Measurements from ENCODE around the gene NBAS. TPM values are rescaled to one million over a fixed set of nuclear protein-coding genes. Genes with fewer than 3 reads are reported as not detected.
"Not testable (repeated sequence)": the region's sequence is repeated elsewhere in the genome, so short reads cannot be mapped to it uniquely, and the experiment has no call there.

Gene NBAS
- polyA plus RNA-seq, 1 experiment: 35.6 TPM

DNA sequence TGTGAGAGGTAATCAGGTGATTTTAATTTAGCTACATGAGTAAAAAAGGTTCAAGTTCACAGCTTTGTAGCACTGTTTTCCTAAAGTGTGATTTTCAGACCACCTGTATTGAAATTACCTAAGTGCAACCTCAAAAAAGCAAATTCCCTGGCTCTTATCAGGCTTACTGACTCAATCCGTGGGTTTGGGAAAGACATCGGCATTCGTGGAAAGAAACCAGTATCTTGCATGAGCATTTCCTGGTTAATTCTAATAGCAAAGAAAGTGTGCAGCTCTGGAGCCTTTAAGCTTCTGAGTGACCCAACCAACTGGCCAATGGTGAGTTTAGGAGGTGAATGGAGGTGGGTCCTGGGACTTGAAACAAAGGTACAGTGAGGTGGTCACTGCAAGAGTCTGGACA is 300.9 kb downstream of the NBAS start:
- Histone ChIP-seq H3K27me3 (ENCODE audit: control insufficient read depth, insufficient read depth, low read length) (no peaks in the 10 kb centered on the region), H3K36me3 (ENCODE audit: control insufficient read depth, insufficient read depth, low read length) (no peaks in the 10 kb centered on the region), H3K4me3 (ENCODE audit: low read depth, low read length) (no peak overlapping the region)
- DNase-seq (ENCODE audit: low read depth): no peak
- TF ChIP-seq, protein P1, sequence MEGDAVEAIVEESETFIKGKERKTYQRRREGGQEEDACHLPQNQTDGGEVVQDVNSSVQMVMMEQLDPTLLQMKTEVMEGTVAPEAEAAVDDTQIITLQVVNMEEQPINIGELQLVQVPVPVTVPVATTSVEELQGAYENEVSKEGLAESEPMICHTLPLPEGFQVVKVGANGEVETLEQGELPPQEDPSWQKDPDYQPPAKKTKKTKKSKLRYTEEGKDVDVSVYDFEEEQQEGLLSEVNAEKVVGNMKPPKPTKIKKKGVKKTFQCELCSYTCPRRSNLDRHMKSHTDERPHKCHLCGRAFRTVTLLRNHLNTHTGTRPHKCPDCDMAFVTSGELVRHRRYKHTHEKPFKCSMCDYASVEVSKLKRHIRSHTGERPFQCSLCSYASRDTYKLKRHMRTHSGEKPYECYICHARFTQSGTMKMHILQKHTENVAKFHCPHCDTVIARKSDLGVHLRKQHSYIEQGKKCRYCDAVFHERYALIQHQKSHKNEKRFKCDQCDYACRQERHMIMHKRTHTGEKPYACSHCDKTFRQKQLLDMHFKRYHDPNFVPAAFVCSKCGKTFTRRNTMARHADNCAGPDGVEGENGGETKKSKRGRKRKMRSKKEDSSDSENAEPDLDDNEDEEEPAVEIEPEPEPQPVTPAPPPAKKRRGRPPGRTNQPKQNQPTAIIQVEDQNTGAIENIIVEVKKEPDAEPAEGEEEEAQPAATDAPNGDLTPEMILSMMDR (IDR thresholded peaks at IDR 0.05; ENCODE audit: insufficient read depth, low read depth, low read length): no peak
- ChIA-PET POLR2A (no interaction called here), CTCF (interaction anchor here (1.1 kb wide), 1 partner anchor 34 kb away, joined by 4 read pairs; no protein-coding TSS in a partner anchor)

DNA sequence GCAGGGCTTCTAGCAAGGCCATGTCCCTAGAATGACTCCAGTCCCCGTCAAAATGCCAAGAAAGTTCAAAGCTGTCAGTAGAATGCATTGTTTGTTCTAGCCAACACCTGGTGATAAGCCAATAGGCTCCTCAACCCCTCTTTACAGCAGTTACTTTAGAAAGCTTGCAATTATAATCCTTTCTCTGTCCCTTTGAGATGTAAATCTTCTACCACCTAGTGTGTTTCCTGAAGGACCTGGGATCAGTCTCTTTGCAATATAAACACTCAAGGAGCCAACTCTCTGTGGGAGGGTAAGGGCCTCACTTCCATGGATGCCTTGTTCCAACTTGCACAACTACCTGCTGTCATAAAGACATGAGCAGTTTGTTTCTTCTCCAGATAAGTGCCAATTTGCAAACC is 301.8 kb downstream of the NBAS start:
- no peaks in the 10 kb centered on the region for H3K27me3 ChIP-seq (ENCODE audit: control insufficient read depth, insufficient read depth, low read length)
- H3K4me3 ChIP-seq (ENCODE audit: low read depth, low read length): no peak overlapping the region
- TF ChIP-seq, protein P1 (IDR thresholded peaks at IDR 0.05; ENCODE audit: insufficient read depth, low read depth, low read length): no peak
- POLR2A ChIA-PET: no interaction called here
- H3K36me3 ChIP-seq (ENCODE audit: control insufficient read depth, insufficient read depth, low read length): no peaks in the 10 kb centered on the region
- CTCF ChIA-PET: interaction anchor here (1.1 kb wide), 1 partner anchor 35 kb away, joined by 4 read pairs; no protein-coding TSS in a partner anchor
- no peak for DNase-seq (ENCODE audit: low read depth)

DNA sequence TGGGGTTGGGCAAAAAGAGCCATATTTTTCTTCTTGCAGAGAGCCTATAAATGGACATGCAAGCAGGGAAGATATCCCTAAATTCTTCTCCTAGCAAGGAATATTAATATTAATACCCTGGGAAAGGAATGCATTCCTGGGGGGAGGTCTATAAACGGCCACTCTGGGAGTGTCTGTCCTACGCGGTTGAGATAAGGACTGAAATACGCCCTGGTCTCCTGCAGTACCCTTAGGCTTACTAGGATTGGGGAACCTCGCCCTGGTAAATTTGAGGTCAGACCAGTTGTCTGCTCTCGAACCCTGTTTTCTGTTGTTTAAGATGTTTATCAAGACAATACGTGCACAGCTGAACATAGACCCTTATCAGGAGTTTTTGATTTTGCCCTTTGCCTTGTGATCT is 302.7 kb downstream of the NBAS start:
- POLR2A ChIA-PET; DNase-seq (ENCODE audit: low read depth); H3K36me3 ChIP-seq (ENCODE audit: control insufficient read depth, insufficient read depth, low read length); H3K4me3 ChIP-seq (ENCODE audit: low read depth, low read length); CTCF ChIA-PET; H3K27me3 ChIP-seq (ENCODE audit: control insufficient read depth, insufficient read depth, low read length): not testable (repeated sequence)

DNA sequence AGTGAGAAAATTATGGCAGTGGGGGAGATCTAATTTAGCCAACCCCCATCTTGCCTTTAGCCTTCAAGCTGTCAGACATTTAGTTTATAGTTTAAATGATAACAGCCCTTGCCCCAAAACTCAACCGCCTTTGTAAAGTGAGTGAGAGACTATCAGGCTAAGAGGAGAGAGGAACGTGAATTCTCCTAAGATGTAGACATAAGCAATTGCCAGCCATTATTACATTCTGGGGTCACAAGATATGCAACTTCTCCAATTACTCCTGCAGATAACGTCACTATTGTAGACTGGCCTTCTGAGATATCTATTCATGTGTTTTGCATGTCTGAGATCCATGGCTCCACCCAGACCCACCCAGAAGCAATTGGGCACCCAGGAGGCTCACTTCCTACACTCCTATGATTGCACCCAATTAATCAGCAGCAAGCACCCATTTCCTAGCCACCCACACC is 307.3 kb downstream of the NBAS start:
- DNase-seq (ENCODE audit: low read depth): no peak
- Histone ChIP-seq H3K4me3 (ENCODE audit: low read depth, low read length) (no peak overlapping the region), H3K36me3 (ENCODE audit: control insufficient read depth, insufficient read depth, low read length) (no peaks in the 10 kb centered on the region), H3K27me3 (ENCODE audit: control insufficient read depth, insufficient read depth, low read length) (no peaks in the 10 kb centered on the region)
- TF ChIP-seq, protein P1 (IDR thresholded peaks at IDR 0.05; ENCODE audit: insufficient read depth, low read depth, low read length): no peak
- CTCF ChIA-PET: no interaction called here
- POLR2A ChIA-PET: no interaction called here

DNA sequence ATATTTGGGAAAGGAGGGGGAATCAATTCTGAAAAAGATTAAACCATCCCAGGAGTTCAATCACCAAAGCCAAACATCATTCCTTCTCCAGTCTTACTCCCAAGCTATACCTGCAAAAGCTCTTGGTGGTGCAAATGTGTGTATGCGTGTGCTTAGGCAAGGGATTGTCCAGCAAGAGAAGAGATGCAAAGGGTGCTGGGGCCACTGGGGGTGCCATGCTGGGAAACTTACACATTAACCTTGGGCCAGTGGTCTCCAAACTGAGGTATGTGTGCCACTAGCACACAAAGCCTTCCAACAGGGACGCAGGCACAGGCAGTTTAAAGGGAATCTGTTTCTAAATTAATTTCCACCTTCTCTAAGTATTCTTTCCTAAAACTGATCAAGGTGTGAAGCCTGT is 307.9 kb downstream of the NBAS start:
- no peaks in the 10 kb centered on the region for H3K27me3 ChIP-seq (ENCODE audit: control insufficient read depth, insufficient read depth, low read length)
- DNase-seq (ENCODE audit: low read depth): no peak
- no peaks in the 10 kb centered on the region for H3K36me3 ChIP-seq (ENCODE audit: control insufficient read depth, insufficient read depth, low read length)
- TF ChIP-seq, protein P1 (IDR thresholded peaks at IDR 0.05; ENCODE audit: insufficient read depth, low read depth, low read length): no peak
- ChIA-PET CTCF (no interaction called here), POLR2A (no interaction called here)
- H3K4me3 ChIP-seq (ENCODE audit: low read depth, low read length): no peak overlapping the region

- DNase-seq (ENCODE audit: low read depth): no peak
- Histone ChIP-seq H3K27me3 (ENCODE audit: control insufficient read depth, insufficient read depth, low read length) (no peaks in the 10 kb centered on the region), H3K4me3 (ENCODE audit: low read depth, low read length) (no peak overlapping the region), H3K36me3 (ENCODE audit: control insufficient read depth, insufficient read depth, low read length) (no peaks in the 10 kb centered on the region)
- ChIA-PET CTCF (no interaction called here), POLR2A (no interaction called here)
- TF ChIP-seq, protein P1 (IDR thresholded peaks at IDR 0.05; ENCODE audit: insufficient read depth, low read depth, low read length): no peak
Observed at GRCh38 chr2:15251753-15252152, 309.4 kb downstream of the NBAS start.

GRCh38 chr2:15250946-15251345 is 310.2 kb downstream of the NBAS start:
- CTCF ChIA-PET; H3K27me3 ChIP-seq (ENCODE audit: control insufficient read depth, insufficient read depth, low read length); H3K4me3 ChIP-seq (ENCODE audit: low read depth, low read length); H3K36me3 ChIP-seq (ENCODE audit: control insufficient read depth, insufficient read depth, low read length); POLR2A ChIA-PET; DNase-seq (ENCODE audit: low read depth): not testable (repeated sequence)

Measured in BJ (cell line).